GM04503 (cell line): ENCODE measurements around the gene RAB40A.
"Not testable (repeated sequence)": the region's sequence is repeated elsewhere in the genome, so short reads cannot be mapped to it uniquely, and the experiment has no call there.

ENCODE experiments used
- DNase-seq: peaks from one replicate; pipeline ENCODE4 v3.0.0-alpha.2; 2012; ENCODE audit warnings: low read depth

Gene RAB40A

DNA sequence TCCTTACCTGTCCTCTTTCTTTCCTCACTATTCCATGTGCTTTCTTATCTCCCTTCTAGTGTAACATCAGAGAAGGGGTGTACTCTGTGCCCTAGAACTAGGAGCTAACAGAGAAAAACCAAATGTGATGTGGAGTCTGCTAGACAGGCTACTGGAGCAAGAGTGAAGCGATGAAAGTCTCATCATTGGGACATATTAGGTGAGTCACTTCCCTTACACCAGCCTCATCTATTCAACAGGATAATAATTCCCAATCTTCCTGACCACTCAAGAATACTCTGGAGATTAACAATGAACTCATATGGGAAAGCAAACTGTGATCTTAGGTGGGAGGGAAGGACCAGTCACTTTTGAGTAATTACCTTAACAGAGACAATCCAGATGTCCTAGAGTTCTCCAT is 58.1 kb downstream of the RAB40A start:
- no peak for DNase-seq

DNA sequence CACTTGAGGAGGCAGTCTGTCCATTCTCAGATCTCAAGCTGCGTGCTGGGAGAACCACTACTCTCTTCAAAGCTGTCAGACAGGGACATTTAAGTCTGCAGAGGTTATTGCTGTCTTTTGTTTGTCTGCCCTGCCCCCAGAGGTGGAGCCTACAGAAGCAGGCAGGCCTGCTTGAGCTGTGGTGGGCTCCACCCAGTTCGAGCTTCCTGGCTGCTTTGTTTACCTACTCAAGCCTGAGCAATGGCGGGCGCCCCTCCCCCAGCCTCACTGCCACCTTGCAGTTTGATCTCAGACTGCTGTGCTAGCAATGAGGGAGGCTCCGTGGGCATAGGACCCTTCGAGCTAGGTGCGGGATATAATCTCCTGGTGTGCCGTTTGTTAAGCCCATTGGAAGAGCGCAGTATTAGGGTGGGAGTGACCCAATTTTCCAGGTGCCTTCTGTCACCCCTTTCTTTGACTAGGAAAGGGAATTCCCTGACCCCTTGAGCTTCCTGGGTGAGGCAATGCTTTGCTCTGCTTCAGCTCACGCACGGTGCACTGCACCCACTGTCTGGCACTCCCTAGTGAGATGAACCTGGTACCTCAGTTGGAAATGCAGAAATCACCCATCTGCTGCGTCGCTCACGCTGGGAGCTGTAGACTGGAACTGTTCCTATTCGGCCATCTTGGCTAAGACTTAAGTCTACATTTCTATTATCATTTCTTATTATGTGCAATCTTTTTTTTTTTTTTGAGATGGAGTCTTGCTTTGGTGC is 59.1 kb downstream of the RAB40A start:
- DNase-seq = not testable (repeated sequence)

DNA sequence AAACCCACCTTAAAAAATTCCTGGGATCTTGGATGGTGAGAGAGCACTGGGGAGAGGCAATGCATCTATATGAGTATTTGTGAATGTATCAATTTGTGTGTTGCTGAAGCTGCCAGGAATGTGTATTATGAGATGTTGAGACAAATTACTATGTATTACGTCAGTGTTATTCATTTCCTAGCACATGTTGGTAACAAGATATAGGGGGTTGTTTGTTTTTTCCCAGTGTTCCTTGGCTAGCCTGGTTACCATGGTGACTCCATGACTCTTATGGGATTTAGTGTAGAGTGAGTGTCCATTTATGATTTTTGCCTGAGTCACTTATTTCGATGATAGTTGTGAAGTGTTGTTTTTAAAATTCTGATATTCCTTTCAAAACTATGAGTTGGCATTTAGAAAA is 65.6 kb downstream of the RAB40A start:
- DNase-seq = peak; percentile 75
